Sigmoid colon (tissue), 4 donors: ENCODE data around the gene TOP1.

Experiments used
- POLR2A ChIP-seq, 2 donors: fragments of 450-650 bp; IDR thresholded peaks; one replicate each; pipeline ENCODE4 v1.6.1; 2016; ENCODE audit warnings: antibody characterized with exemption in 2 of 2, mild to moderate bottlenecking in 2 of 2, moderate library complexity in 2 of 2
- POLR2AphosphoS5 ChIP-seq, 4 donors: sonication (generic); formaldehyde crosslinking; IDR thresholded peaks; one replicate each; pipeline ENCODE4 v1.6.1; 2017; ENCODE audit warnings: antibody characterized with exemption in 4 of 4
- TF ChIP-seq, protein P1 (sequence below), 4 experiments: fragments of 450-650 bp in 3 of 4; fragments of 200-600 bp in 1 of 4; IDR thresholded peaks; one replicate each; pipeline ENCODE4 v1.5.1; 2016 to 2019; ENCODE audit warnings: antibody characterized with exemption in 4 of 4, mild to moderate bottlenecking in 3 of 4, moderate library complexity in 2 of 4

DNA sequence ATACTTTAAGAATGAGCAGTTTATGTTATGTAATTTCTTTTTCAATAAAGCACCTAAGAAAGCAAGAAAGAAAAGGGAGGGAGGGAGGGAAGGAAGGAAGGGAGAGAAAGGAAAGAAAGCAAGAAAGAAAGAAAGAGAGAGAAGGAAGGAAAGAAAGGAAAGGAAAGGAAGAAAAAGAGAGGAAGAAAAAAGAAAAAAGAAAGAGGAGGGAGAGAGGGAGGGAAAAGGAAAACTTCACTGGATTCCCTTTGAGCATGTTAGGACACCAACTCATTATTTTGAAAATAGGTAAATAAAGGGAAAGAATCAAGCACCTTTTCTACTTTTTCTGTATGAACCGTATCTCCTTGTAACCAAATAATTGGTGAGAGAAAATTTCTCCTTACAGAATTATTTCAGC lies 32.3 kb upstream of the TOP1 start:
- TF ChIP-seq, protein P1, sequence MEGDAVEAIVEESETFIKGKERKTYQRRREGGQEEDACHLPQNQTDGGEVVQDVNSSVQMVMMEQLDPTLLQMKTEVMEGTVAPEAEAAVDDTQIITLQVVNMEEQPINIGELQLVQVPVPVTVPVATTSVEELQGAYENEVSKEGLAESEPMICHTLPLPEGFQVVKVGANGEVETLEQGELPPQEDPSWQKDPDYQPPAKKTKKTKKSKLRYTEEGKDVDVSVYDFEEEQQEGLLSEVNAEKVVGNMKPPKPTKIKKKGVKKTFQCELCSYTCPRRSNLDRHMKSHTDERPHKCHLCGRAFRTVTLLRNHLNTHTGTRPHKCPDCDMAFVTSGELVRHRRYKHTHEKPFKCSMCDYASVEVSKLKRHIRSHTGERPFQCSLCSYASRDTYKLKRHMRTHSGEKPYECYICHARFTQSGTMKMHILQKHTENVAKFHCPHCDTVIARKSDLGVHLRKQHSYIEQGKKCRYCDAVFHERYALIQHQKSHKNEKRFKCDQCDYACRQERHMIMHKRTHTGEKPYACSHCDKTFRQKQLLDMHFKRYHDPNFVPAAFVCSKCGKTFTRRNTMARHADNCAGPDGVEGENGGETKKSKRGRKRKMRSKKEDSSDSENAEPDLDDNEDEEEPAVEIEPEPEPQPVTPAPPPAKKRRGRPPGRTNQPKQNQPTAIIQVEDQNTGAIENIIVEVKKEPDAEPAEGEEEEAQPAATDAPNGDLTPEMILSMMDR (IDR thresholded peaks at IDR 0.05) = no peak
- TF ChIP-seq POLR2A (IDR thresholded peaks at IDR 0.05) = no peak
- TF ChIP-seq POLR2AphosphoS5 (IDR thresholded peaks at IDR 0.05) = no peak
